ENCODE data around the gene CAV2.
A peak's percentile ranks its signal among the peaks of the same experiment; 100 is the strongest.

Gene CAV2

DNA sequence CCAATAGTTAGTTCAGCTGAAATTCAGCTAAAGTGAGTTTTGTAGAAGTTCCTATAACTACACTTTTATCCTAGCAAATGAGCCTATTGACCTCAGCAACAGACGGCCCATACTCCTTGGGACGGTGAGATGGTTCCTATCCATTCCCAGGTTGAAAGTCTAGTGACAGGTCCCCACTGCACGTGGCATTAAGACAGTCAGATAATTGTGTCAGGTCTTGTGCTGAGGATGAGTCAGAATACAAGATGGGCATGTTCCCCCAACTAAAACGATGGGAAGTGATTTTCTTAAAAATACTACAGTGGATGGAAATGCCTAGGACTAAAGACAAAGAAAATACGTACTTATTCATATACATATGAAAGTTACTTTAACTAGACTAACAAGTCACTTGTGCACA is 27.4 kb downstream of the CAV2 start:
- TF ChIP-seq, protein P1, sequence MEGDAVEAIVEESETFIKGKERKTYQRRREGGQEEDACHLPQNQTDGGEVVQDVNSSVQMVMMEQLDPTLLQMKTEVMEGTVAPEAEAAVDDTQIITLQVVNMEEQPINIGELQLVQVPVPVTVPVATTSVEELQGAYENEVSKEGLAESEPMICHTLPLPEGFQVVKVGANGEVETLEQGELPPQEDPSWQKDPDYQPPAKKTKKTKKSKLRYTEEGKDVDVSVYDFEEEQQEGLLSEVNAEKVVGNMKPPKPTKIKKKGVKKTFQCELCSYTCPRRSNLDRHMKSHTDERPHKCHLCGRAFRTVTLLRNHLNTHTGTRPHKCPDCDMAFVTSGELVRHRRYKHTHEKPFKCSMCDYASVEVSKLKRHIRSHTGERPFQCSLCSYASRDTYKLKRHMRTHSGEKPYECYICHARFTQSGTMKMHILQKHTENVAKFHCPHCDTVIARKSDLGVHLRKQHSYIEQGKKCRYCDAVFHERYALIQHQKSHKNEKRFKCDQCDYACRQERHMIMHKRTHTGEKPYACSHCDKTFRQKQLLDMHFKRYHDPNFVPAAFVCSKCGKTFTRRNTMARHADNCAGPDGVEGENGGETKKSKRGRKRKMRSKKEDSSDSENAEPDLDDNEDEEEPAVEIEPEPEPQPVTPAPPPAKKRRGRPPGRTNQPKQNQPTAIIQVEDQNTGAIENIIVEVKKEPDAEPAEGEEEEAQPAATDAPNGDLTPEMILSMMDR (IDR thresholded peaks at IDR 0.05; ENCODE audit: control insufficient read depth, insufficient read depth, low read depth, low read length, missing control alignments): no peak
- H3K4me3 ChIP-seq (ENCODE audit: control insufficient read depth, low read depth, low read length): peak overlapping the region; percentile 98
- DNase-seq (ENCODE audit: low read depth): no peak

DNA sequence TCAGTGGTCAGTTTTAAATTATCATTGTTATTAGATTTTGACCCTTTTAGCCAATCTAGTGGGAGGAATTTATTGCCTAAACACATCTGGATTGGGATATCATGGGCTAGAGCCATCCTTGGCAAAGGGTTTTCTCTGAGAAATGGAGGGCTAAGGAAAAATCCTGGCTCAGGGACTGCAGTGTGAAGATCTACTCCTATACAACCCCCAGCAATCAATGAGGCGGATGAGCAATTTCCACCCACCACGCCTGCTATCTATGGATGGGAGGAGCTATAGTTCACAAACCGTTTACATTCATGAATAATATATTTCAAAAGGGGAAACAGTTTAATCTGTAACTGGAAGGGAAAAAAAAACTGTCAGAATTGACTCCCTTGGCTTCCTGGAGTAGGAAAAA is 28.0 kb downstream of the CAV2 start:
- peak overlapping the region; percentile 98 for H3K4me3 ChIP-seq (ENCODE audit: control insufficient read depth, low read depth, low read length)
- no peak for DNase-seq (ENCODE audit: low read depth)
- TF ChIP-seq, protein P1 (IDR thresholded peaks at IDR 0.05; ENCODE audit: control insufficient read depth, insufficient read depth, low read depth, low read length, missing control alignments): no peak

DNA sequence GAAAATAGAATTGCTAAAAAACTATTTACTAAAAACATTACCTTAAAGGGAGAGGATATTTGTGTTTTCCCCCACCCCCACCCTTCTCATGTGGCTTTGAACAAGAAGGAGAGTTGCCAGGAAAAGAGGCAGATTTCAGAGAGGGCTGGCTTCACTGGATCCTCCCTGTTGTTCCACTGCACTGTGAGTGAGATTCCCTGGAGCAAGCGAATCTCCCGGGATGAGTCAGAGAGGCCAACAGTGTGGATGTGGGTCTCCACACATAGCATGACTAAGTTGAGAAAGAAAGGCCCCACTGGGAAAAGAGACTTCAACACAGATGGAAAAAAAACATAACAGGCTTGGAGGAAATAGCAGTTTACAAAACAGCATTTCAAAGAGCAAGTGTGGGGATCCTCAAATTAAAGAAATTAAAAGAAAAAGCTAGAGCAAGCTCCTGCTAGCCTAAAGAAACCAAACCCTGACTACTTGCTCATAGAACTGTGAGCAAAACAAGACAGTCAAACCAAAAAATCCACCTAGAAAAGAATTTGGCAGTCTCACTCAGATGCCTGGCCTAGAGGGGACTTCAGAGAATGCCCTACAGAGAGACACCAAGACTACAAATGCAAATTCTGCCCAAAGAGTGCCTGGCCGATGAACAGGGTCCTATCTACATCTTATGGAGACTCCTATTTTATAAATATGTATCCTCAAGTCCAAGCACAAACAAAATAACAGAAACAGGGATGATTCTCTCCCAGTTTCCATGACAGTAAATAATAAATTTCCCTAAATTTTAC is 28.7 kb downstream of the CAV2 start:
- H3K4me3 ChIP-seq (ENCODE audit: control insufficient read depth, low read depth, low read length): peak overlapping the region; percentile 98
- TF ChIP-seq, protein P1 (IDR thresholded peaks at IDR 0.05; ENCODE audit: control insufficient read depth, insufficient read depth, low read depth, low read length, missing control alignments): no peak
- peak; percentile 80 for DNase-seq (ENCODE audit: low read depth)

DNA sequence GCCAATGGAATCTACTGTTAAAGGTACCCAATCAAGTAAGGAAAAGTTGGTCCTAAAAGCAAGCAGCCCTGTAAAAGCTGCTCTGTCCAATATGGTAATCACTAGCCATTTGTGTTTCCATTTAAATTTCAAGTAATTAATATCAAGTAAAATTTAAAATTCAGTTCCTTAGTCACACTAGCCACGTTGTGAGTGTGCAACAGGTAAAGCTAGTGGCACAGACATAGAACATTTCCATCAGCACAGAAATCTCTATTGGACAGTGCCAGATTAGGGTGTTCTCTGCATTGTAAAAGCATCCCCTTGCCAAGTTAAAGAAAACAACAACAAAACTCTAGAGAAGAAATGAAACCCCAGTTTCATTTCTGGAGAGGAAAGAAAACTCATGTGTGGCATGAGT is 29.7 kb downstream of the CAV2 start:
- TF ChIP-seq, protein P1 (IDR thresholded peaks at IDR 0.05; ENCODE audit: control insufficient read depth, insufficient read depth, low read depth, low read length, missing control alignments): no peak
- DNase-seq (ENCODE audit: low read depth): no peak
- peak overlapping the region; percentile 12 for H3K4me3 ChIP-seq (ENCODE audit: control insufficient read depth, low read depth, low read length)

DNA sequence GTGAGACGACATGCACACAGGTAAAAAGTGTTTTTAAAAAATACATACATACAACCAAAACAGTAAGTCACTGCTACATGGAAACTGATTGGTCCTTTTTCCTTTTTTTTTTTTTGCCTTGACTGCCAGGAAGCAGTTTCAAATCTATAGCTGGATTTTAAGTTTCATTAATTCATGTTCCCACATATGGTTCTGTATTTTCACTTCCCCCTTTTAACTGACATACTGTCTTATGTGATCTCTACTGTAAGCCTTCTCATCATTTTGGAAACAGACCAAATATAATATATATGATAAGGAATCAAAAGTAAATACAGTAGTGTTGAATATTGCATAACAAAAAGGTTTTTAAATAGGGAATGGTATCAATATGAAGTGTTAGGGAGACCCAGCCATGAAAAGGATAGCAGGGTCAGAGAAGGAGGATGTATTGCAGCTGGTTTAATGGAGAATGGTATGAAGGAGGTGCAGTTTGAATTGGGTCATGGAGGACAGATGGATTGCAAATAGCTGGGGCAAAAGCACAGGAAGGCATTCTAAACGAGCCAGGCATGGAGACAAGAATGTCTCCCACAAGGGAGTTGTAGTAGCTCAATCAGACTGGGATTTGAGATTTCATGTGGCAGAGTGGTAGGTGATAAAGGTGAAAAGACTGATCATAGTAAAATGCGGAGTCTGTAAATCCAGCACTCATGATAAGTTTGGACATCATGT is 30.7 kb downstream of the CAV2 start:
- no peak for DNase-seq (ENCODE audit: low read depth)
- TF ChIP-seq, protein P1 (IDR thresholded peaks at IDR 0.05; ENCODE audit: control insufficient read depth, insufficient read depth, low read depth, low read length, missing control alignments): no peak
- peak overlapping the region; percentile 27 for H3K4me3 ChIP-seq (ENCODE audit: control insufficient read depth, low read depth, low read length)

DNA sequence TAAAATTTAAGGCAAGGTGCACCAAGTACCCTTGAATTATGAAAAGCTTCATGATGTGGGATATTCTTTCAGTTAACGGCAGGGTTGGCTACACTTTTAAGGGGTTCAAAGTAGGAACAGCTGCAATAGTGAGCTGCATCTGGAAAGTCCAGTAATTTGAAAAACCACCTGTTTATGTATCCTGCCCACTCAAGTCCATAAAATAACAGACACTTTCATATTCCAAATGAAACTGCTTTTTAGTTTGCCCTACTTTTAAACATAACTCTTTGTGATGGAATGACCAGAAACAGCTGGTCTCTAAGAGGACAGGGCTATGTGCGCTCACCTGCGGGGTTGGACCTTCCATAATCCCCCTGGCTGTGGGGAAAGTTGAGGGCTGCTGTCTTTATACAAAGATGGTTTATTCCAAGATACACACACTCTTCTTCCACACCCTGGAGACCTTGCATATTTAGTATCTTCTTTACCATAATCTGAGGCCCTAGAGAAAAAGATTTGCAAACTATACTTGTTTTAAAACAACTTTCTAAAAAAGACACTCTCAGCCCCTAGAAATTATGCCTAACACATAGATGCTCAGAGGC is 32.7 kb downstream of the CAV2 start:
- no peak for DNase-seq (ENCODE audit: low read depth)
- no peak overlapping the region for H3K4me3 ChIP-seq (ENCODE audit: control insufficient read depth, low read depth, low read length)
- TF ChIP-seq, protein P1 (IDR thresholded peaks at IDR 0.05; ENCODE audit: control insufficient read depth, insufficient read depth, low read depth, low read length, missing control alignments): no peak
